HCT116 (cell line): ENCODE measurements around the gene AFAP1. TPM values are rescaled to one million over a fixed set of nuclear protein-coding genes. Genes with fewer than 3 reads are reported as not detected.

Experiments used
- ATAC-seq: fragments of 200-7000 bp; cut with Tn5 transposase; 2 replicates; pipeline ENCODE4 v1.9.1; 2020; ENCODE audit warnings: mild to moderate bottlenecking, moderate library complexity
- BruUV-seq: library from RNA; stranded (reverse); fragments of 400-500 nt; replicated peaks from 2 replicates; lab custom pipeline; 2021; lab: Mats Ljungman, UMichigan
- CTCF ChIA-PET: fragments of 300-600 bp; sonication (Branson Sonifier 250); formaldehyde crosslinking; loops from one replicate; lab custom pipeline; 2021; ENCODE audit warnings: antibody characterized with exemption; lab: Charles Lee
- POLR2A ChIA-PET: fragments of 300-600, 350-600 bp; sonication (Branson Sonifier 250); formaldehyde crosslinking; loops from one replicate; lab custom pipeline; 2021; ENCODE audit warnings: antibody characterized with exemption; lab: Charles Lee
- RAD21 ChIA-PET, 2 experiments: fragments of 300-600 bp; sonication (Branson Sonifier 250); formaldehyde crosslinking; loops; one replicate each; lab custom pipeline; 2023; ENCODE audit warnings: low total read pairs in 2 of 2; ENCODE audit not compliant: uncharacterized antibody in 2 of 2, unreplicated experiment in 2 of 2, low non-redundant PET in 1 of 2; lab: Charles Lee
- DNase-seq: peaks from one replicate; pipeline ENCODE4 v3.0.0-alpha.2; 2010; ENCODE audit warnings: low read depth, low spot score
- H2AFZ ChIP-seq: fragments of 200-600 bp; shearing (Covaris generic), sonication (generic); 2 replicates; pipeline ENCODE4 v1.6.1; 2017; ENCODE audit warnings: low read depth, mixed run types, mixed read lengths, antibody characterized with exemption, low read length; ENCODE audit not compliant: poor library complexity, severe bottlenecking
- H3K27ac ChIP-seq: 2 replicates; pipeline ENCODE4 v1.5.1; 2012; ENCODE audit warnings: low read depth, low read length
- H3K27me3 ChIP-seq: fragments of 200-600 bp; sonication (generic); 2 replicates; pipeline ENCODE4 v1.6.1; 2016; ENCODE audit warnings: mixed run types, low read length, mixed read lengths; ENCODE audit not compliant: insufficient read depth
- H3K36me3 ChIP-seq, 2 experiments: fragments of 200-500 bp in 1 of 2; fragments of 200-600 bp in 1 of 2; sonication (Bioruptor generic) in 1 of 2; sonication (generic) in 1 of 2; 2 replicates each; pipeline versions ENCODE4 v1.5.1 to v1.6.1; 2014 to 2016; ENCODE audit warnings: low read length in 2 of 2, inconsistent platforms in 1 of 2, mixed read lengths in 1 of 2, mixed run types in 1 of 2; ENCODE audit not compliant: insufficient read depth in 2 of 2, control insufficient read depth in 1 of 2
- H3K4me1 ChIP-seq, 2 experiments: fragments of 200-600 bp in 1 of 2; sonication (generic) in 1 of 2; 2 replicates each; pipeline versions ENCODE4 v1.5.1 to v1.6.1; 2012 to 2017; ENCODE audit warnings: low read length in 2 of 2, inconsistent platforms in 1 of 2, mild to moderate bottlenecking in 1 of 2, mixed read lengths in 1 of 2, mixed run types in 1 of 2, moderate library complexity in 1 of 2; ENCODE audit not compliant: insufficient read depth in 2 of 2, control insufficient read depth in 1 of 2
- H3K4me2 ChIP-seq: fragments of 200-600 bp; sonication (generic); 2 replicates; pipeline ENCODE4 v1.6.1; 2017; ENCODE audit warnings: mixed run types, low read length, mixed read lengths
- H3K4me3 ChIP-seq, 2 experiments: fragments of 200-600 bp in 1 of 2; sonication (generic) in 1 of 2; replicated peaks in 1 of 2; 2 replicates each; pipeline ENCODE4 v1.5.1; 2011 to 2016; ENCODE audit warnings: low read length in 2 of 2, control low read depth in 1 of 2, low read depth in 1 of 2, mild to moderate bottlenecking in 1 of 2, mixed read lengths in 1 of 2, mixed run types in 1 of 2
- H3K79me2 ChIP-seq: fragments of 200-600 bp; sonication (generic); 2 replicates; pipeline ENCODE4 v1.6.1; 2017; ENCODE audit warnings: mild to moderate bottlenecking, mixed run types, low read length, moderate library complexity, mixed read lengths; ENCODE audit not compliant: insufficient read depth
- H3K9ac ChIP-seq: fragments of 200-600 bp; sonication (generic); 2 replicates; pipeline ENCODE4 v1.6.1; 2016; ENCODE audit warnings: low read length, mixed read lengths
- H3K9me2 ChIP-seq: fragments of 200-600 bp; sonication (generic), shearing (Covaris generic); 2 replicates; pipeline ENCODE4 v1.6.1; 2017; ENCODE audit warnings: mixed run types, mild to moderate bottlenecking, moderate library complexity; ENCODE audit not compliant: insufficient read depth
- H3K9me3 ChIP-seq, 2 experiments: fragments of 200-500 bp in 1 of 2; fragments of 200-600 bp in 1 of 2; sonication (Bioruptor generic) in 1 of 2; sonication (generic) in 1 of 2; 2 replicates each; pipeline ENCODE4 v1.6.1; 2014 to 2017; ENCODE audit warnings: low read length in 2 of 2, mixed read lengths in 2 of 2, inconsistent platforms in 1 of 2, low read depth in 1 of 2, mild to moderate bottlenecking in 1 of 2, mixed run types in 1 of 2, moderate library complexity in 1 of 2; ENCODE audit not compliant: control insufficient read depth in 1 of 2, insufficient read depth in 1 of 2
- H4K20me1 ChIP-seq: fragments of 200-600 bp; sonication (generic), shearing (Covaris generic); 2 replicates; pipeline ENCODE4 v1.6.1; 2017; ENCODE audit warnings: mixed run types, mild to moderate bottlenecking, moderate library complexity; ENCODE audit not compliant: insufficient read depth
- CBX3 ChIP-seq: IDR thresholded peaks from 2 replicates; pipeline ENCODE4 v1.6.1; 2012; ENCODE audit warnings: low read depth
- CEBPB ChIP-seq: IDR thresholded peaks from 2 replicates; pipeline ENCODE4 v1.6.1; 2012; ENCODE audit warnings: low read depth
- CTCF ChIP-seq, 3 experiments: fragments of 200-600 bp in 1 of 3; sonication (generic) in 1 of 3; IDR thresholded peaks in 2 of 3; conservative IDR thresholded peaks in 1 of 3; 2 replicates each; pipeline ENCODE4 v1.5.1; 2012 to 2017; ENCODE audit warnings: low read depth in 2 of 3, low read length in 2 of 3, antibody characterized with exemption in 1 of 3, borderline replicate concordance in 1 of 3, control low read depth in 1 of 3, mild to moderate bottlenecking in 1 of 3, mixed read lengths in 1 of 3, mixed run types in 1 of 3, moderate library complexity in 1 of 3; ENCODE audit not compliant: insufficient read depth in 1 of 3
- EGR1 ChIP-seq: IDR thresholded peaks from 2 replicates; pipeline ENCODE4 v1.6.1; 2012; ENCODE audit warnings: low read depth
- EZH2 ChIP-seq: fragments of 200-600 bp; sonication (generic); IDR thresholded peaks from 2 replicates; pipeline ENCODE4 v1.6.1; 2017; ENCODE audit warnings: antibody characterized with exemption, mixed run types
- EZH2phosphoT487 ChIP-seq: fragments of 200-600 bp; IDR thresholded peaks from 2 replicates; pipeline ENCODE4 v1.6.1; 2018; ENCODE audit warnings: antibody characterized with exemption, borderline replicate concordance
- FOSL1 ChIP-seq: IDR thresholded peaks from 2 replicates; pipeline ENCODE4 v1.6.1; 2012; ENCODE audit warnings: low read depth
- JUND ChIP-seq: IDR thresholded peaks from 2 replicates; pipeline ENCODE4 v1.6.1; 2012
- POLR2A ChIP-seq: IDR thresholded peaks from 2 replicates; pipeline ENCODE4 v1.7.0; 2011; ENCODE audit warnings: borderline replicate concordance; ENCODE audit not compliant: insufficient read depth, insufficient read length; ENCODE audit errors: extremely low read depth
- POLR2AphosphoS5 ChIP-seq: IDR thresholded peaks from 2 replicates; pipeline ENCODE4 v1.6.1; 2011; ENCODE audit warnings: mild to moderate bottlenecking, low read depth, low read length, moderate library complexity
- RAD21 ChIP-seq: IDR thresholded peaks from 2 replicates; pipeline ENCODE4 v1.6.1; 2012; ENCODE audit warnings: low read depth, mild to moderate bottlenecking
- SIN3A ChIP-seq: IDR thresholded peaks from 2 replicates; pipeline ENCODE4 v1.6.1; 2012; ENCODE audit warnings: low read depth
- SP1 ChIP-seq: IDR thresholded peaks from 2 replicates; pipeline ENCODE4 v1.6.1; 2012; ENCODE audit warnings: low read depth
- SRF ChIP-seq: IDR thresholded peaks from 2 replicates; pipeline ENCODE4 v1.6.1; 2012; ENCODE audit warnings: low read depth
- YY1 ChIP-seq: IDR thresholded peaks from 2 replicates; pipeline ENCODE4 v1.6.1; 2011; ENCODE audit warnings: low read length, low read depth, moderate library complexity, mild to moderate bottlenecking; ENCODE audit not compliant: insufficient replicate concordance; ENCODE audit errors: extremely low read depth
- ZBTB33 ChIP-seq: IDR thresholded peaks from 2 replicates; pipeline ENCODE4 v1.6.1; 2011; ENCODE audit warnings: mild to moderate bottlenecking, low read length, moderate library complexity; ENCODE audit not compliant: insufficient replicate concordance; ENCODE audit errors: extremely low read depth
- ZFX ChIP-seq: fragments of 450-650 bp; IDR thresholded peaks from 2 replicates; pipeline ENCODE4 v1.6.1; 2017
- intact Hi-C: fragments of 100-400 bp; cut with micrococcal nuclease; formaldehyde crosslinking; loops from 2 replicates; pipeline ENCODE4 v1.10.0; 2022
- total RNA-seq: library from RNA; stranded (reverse); gene quantifications from one replicate; pipeline ENCODE4 v1.2.1, GENCODE V29; 2021; ENCODE audit not compliant: unreplicated experiment
- TF ChIP-seq, protein P1 (sequence below): IDR thresholded peaks from 2 replicates; pipeline ENCODE4 v1.6.1; 2012
- TF ChIP-seq, protein P2 (sequence below): IDR thresholded peaks from 2 replicates; pipeline ENCODE4 v1.6.1; 2012; ENCODE audit warnings: low read depth

Gene AFAP1
- total RNA-seq, 1 experiment from 2014 or later = 19.4 TPM

GRCh38 chr4:7842384-7843279, 97.0 kb downstream of the AFAP1 start:
- no peaks in the 10 kb centered on the region for H3K9me2 ChIP-seq
- no peak for TF ChIP-seq EZH2phosphoT487
- no peak for TF ChIP-seq YY1
- peak; percentile 86 for TF ChIP-seq JUND
- TF ChIP-seq SP1 = peak; percentile 82
- TF ChIP-seq ZFX = no peak
- peak; percentile 83; the same call in 1 of the 2 replicates for TF ChIP-seq CBX3
- TF ChIP-seq, protein P1, sequence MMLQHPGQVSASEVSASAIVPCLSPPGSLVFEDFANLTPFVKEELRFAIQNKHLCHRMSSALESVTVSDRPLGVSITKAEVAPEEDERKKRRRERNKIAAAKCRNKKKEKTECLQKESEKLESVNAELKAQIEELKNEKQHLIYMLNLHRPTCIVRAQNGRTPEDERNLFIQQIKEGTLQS = no peak; the same call in 1 of the 2 replicates
- TF ChIP-seq POLR2AphosphoS5 = peak; percentile 39
- no peak for TF ChIP-seq EZH2
- TF ChIP-seq SRF = peak; percentile 73
- peak; percentile 27; the same call in 1 of the 2 replicates for TF ChIP-seq EGR1
- TF ChIP-seq FOSL1 = peak; percentile 90
- no peak for TF ChIP-seq CTCF (IDR thresholded peaks at IDR 0.05 in 2 of 3, conservative IDR thresholded peaks at IDR 0.05 in 1 of 3; ENCODE audit: borderline replicate concordance in 1 of 3, insufficient read depth in 1 of 3, low read depth in 2 of 3, low read length in 2 of 3)
- peak; percentile 9; the same call in 1 of the 2 replicates for TF ChIP-seq RAD21
- TF ChIP-seq SIN3A = peak; percentile 46; the same call in 1 of the 2 replicates
- peak; percentile 85 for TF ChIP-seq CEBPB
- no peak for TF ChIP-seq POLR2A
- TF ChIP-seq, protein P2, sequence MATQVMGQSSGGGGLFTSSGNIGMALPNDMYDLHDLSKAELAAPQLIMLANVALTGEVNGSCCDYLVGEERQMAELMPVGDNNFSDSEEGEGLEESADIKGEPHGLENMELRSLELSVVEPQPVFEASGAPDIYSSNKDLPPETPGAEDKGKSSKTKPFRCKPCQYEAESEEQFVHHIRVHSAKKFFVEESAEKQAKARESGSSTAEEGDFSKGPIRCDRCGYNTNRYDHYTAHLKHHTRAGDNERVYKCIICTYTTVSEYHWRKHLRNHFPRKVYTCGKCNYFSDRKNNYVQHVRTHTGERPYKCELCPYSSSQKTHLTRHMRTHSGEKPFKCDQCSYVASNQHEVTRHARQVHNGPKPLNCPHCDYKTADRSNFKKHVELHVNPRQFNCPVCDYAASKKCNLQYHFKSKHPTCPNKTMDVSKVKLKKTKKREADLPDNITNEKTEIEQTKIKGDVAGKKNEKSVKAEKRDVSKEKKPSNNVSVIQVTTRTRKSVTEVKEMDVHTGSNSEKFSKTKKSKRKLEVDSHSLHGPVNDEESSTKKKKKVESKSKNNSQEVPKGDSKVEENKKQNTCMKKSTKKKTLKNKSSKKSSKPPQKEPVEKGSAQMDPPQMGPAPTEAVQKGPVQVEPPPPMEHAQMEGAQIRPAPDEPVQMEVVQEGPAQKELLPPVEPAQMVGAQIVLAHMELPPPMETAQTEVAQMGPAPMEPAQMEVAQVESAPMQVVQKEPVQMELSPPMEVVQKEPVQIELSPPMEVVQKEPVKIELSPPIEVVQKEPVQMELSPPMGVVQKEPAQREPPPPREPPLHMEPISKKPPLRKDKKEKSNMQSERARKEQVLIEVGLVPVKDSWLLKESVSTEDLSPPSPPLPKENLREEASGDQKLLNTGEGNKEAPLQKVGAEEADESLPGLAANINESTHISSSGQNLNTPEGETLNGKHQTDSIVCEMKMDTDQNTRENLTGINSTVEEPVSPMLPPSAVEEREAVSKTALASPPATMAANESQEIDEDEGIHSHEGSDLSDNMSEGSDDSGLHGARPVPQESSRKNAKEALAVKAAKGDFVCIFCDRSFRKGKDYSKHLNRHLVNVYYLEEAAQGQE = no peak
- no peak for TF ChIP-seq ZBTB33
- TF ChIP-seq, all 23 proteins: peak for 10
- Histone ChIP-seq H3K27me3 (no peaks in the 10 kb centered on the region), H3K27ac (peak overlapping the region; percentile 89), H3K36me3 (no peaks in the 10 kb centered on the region), H3K79me2 (no peaks in the 10 kb centered on the region), H3K9ac (peak overlapping the region; percentile 57), H3K4me2 (peak overlapping the region; percentile 79), H3K4me3 (peak overlapping the region; percentile 26 to 47), H3K4me1 (peaks cover 29 to 36% of the 10 kb centered on the region in 2 experiments), H2AFZ (peak overlapping the region; percentile 65), H4K20me1 (no peaks in the 10 kb centered on the region), H3K9me3 (no peaks in the 10 kb centered on the region)
- TSS peak; percentile 65 for BruUV-seq
- POLR2A ChIA-PET = interaction anchor here (1.6 kb wide), 1 partner anchor 16 kb away, joined by 3 read pairs; no protein-coding TSS in a partner anchor
- peak; percentile 64 for ATAC-seq
- CTCF ChIA-PET = no interaction called here
- DNase-seq = peak; percentile 83
- RAD21 ChIA-PET = no interaction called here
- intact Hi-C loops = loop anchor here (5.0 kb wide), 1 partner anchor 130 kb away; no protein-coding TSS in a partner anchor
